GM23338 (cell line): ENCODE data around the gene ZBTB20.

Experiments used
- EZH2 ChIP-seq: fragments of 200-600 bp; sonication (generic); IDR thresholded peaks from one replicate; pipeline ENCODE4 v1.8.0; 2017; ENCODE audit warnings: antibody characterized with exemption, mild to moderate bottlenecking, low read depth; ENCODE audit not compliant: unreplicated experiment
- EZH2phosphoT487 ChIP-seq: fragments of 200-600 bp; sonication (generic); IDR thresholded peaks from one replicate; pipeline ENCODE4 v1.8.1; 2018; ENCODE audit warnings: antibody characterized with exemption; ENCODE audit not compliant: unreplicated experiment
- JUNB ChIP-seq: IDR thresholded peaks from one replicate; pipeline ENCODE4 v1.6.1; 2016; ENCODE audit warnings: antibody characterized with exemption; ENCODE audit not compliant: unreplicated experiment
- POLR2AphosphoS5 ChIP-seq: IDR thresholded peaks from 2 replicates; pipeline ENCODE4 v1.6.1; 2016; ENCODE audit warnings: antibody characterized with exemption, low read depth
- ZNF114 ChIP-seq: fragments of 250-450 bp; sonication (Bioruptor Pico); IDR thresholded peaks from 2 replicates; pipeline ENCODE4 v1.5.0; 2020; ENCODE audit warnings: mild to moderate bottlenecking, moderate library complexity
- TF ChIP-seq, protein P1 (sequence below), 2 experiments: fragments of 200-600 bp in 1 of 2; sonication (generic) in 1 of 2; conservative IDR thresholded peaks; 2 replicates each; pipeline versions ENCODE4 v1.5.1 to v1.6.1; 2016 to 2017; ENCODE audit warnings: antibody characterized with exemption in 2 of 2, low read depth in 2 of 2, mild to moderate bottlenecking in 2 of 2, moderate library complexity in 1 of 2
- TF ChIP-seq, protein P2 (sequence below): IDR thresholded peaks from one replicate; pipeline ENCODE4 v1.6.1; 2018; ENCODE audit warnings: antibody characterized with exemption; ENCODE audit not compliant: unreplicated experiment
- TF ChIP-seq, protein P3 (sequence below): IDR thresholded peaks from 2 replicates; pipeline ENCODE4 v1.6.1; 2016; ENCODE audit warnings: antibody characterized with exemption

DNA sequence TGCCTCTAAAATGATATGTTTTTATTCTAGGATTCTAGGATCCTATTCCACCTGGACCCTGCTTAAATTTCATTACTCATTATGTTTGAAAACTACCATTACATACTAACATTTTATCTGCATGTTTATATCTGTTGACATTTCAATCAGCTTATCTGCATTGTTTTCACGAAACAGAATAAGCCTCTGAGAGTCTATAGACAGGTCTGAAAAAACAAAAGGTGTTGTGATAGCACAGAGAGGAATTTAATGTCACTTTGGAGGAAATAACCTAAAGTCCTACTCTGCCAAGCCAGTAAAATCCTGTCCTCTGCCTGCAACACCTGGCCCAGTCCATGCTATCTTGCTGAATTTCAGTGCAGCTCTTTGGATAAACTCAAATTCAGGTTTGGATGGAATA is 315.2 kb downstream of the ZBTB20 start:
- no peak for TF ChIP-seq JUNB
- TF ChIP-seq POLR2AphosphoS5, result no peak
- TF ChIP-seq, protein P1, sequence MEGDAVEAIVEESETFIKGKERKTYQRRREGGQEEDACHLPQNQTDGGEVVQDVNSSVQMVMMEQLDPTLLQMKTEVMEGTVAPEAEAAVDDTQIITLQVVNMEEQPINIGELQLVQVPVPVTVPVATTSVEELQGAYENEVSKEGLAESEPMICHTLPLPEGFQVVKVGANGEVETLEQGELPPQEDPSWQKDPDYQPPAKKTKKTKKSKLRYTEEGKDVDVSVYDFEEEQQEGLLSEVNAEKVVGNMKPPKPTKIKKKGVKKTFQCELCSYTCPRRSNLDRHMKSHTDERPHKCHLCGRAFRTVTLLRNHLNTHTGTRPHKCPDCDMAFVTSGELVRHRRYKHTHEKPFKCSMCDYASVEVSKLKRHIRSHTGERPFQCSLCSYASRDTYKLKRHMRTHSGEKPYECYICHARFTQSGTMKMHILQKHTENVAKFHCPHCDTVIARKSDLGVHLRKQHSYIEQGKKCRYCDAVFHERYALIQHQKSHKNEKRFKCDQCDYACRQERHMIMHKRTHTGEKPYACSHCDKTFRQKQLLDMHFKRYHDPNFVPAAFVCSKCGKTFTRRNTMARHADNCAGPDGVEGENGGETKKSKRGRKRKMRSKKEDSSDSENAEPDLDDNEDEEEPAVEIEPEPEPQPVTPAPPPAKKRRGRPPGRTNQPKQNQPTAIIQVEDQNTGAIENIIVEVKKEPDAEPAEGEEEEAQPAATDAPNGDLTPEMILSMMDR (conservative IDR thresholded peaks at IDR 0.05; ENCODE audit: low read depth in 2 of 2), result no peak
- TF ChIP-seq, protein P2, sequence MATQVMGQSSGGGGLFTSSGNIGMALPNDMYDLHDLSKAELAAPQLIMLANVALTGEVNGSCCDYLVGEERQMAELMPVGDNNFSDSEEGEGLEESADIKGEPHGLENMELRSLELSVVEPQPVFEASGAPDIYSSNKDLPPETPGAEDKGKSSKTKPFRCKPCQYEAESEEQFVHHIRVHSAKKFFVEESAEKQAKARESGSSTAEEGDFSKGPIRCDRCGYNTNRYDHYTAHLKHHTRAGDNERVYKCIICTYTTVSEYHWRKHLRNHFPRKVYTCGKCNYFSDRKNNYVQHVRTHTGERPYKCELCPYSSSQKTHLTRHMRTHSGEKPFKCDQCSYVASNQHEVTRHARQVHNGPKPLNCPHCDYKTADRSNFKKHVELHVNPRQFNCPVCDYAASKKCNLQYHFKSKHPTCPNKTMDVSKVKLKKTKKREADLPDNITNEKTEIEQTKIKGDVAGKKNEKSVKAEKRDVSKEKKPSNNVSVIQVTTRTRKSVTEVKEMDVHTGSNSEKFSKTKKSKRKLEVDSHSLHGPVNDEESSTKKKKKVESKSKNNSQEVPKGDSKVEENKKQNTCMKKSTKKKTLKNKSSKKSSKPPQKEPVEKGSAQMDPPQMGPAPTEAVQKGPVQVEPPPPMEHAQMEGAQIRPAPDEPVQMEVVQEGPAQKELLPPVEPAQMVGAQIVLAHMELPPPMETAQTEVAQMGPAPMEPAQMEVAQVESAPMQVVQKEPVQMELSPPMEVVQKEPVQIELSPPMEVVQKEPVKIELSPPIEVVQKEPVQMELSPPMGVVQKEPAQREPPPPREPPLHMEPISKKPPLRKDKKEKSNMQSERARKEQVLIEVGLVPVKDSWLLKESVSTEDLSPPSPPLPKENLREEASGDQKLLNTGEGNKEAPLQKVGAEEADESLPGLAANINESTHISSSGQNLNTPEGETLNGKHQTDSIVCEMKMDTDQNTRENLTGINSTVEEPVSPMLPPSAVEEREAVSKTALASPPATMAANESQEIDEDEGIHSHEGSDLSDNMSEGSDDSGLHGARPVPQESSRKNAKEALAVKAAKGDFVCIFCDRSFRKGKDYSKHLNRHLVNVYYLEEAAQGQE, result no peak
- no peak for TF ChIP-seq EZH2
- TF ChIP-seq, protein P3, sequence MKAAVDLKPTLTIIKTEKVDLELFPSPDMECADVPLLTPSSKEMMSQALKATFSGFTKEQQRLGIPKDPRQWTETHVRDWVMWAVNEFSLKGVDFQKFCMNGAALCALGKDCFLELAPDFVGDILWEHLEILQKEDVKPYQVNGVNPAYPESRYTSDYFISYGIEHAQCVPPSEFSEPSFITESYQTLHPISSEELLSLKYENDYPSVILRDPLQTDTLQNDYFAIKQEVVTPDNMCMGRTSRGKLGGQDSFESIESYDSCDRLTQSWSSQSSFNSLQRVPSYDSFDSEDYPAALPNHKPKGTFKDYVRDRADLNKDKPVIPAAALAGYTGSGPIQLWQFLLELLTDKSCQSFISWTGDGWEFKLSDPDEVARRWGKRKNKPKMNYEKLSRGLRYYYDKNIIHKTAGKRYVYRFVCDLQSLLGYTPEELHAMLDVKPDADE, result no peak
- TF ChIP-seq EZH2phosphoT487, result no peak
- TF ChIP-seq ZNF114 (CRISPR knock-in tag), result no peak
